ENCODE results near the gene SRL.

The SRL gene

GRCh38 chr16:4241928-4242283, at the start of gene SRL:
SRL (minus strand) TSS chr16:4242080; CDS start chr16:4242067, 13 bp downstream.
- no peak for DNase-seq

DNA sequence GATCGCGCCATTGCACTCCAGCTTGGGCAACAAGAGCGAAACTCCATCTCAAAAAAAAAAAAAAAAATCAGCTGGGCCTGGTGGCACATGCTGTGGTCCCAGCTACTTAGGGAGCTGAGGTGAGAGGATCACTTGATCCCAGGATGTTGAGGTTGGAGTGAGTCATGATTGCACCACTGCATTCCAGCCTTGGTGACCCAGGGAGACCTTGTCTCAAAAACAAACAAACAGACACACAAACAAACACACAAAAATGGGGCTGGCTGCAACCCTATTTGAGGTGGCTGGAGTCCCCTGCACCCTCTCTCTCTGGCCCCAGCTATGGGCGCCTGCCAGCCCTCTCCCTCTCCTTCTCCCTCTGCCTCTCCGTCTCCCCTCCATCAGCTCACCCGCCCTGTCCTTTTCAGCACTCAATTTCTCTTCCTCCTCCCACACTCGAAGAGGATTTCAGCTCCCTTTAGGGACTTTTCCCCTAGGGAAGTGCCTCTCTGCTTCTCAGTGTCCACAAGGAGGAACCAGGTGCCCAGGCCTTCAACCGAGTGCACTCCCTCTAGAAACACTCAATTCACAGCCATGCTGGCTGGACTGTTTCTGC, 48.5 kb upstream of the SRL start:
- DNase-seq: peak; percentile 85 to 89 (median 87)

- DNase-seq: peak; percentile 68 to 85 (median 69)
These were observed 46.5 kb upstream of the SRL start for GRCh38 chr16:4288148-4288921.

- no peak for DNase-seq
These were observed 43.3 kb upstream of the SRL start for GRCh38 chr16:4285167-4285566.

- DNase-seq: peak in 1 of 3 donors; percentile 38
These were observed 42.1 kb upstream of the SRL start for GRCh38 chr16:4283939-4284338.

GRCh38 chr16:4283441-4283840, 41.6 kb upstream of the SRL start:
- DNase-seq: peak in 2 of 3 donors; percentile 28 to 35

DNA sequence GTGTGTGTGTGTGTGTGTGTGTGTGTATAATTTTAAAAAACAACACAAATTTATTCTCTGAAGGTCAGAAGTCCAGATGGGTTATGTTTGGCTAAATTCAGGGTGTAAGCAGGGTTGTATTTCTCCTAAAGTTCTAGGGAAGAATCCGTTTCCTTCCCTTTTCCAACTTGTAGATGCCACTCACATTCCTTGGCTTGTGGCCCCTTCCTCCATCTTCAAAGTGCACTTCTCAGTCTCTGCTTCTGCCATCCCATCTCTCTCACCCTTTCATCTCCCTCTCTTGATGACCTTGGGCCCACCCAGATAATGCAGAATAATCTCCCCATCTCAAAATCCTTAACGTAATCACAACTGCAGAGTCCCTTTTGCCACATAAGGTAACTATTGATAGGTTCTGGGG, 38.7 kb upstream of the SRL start:
- DNase-seq: no peak

DNA sequence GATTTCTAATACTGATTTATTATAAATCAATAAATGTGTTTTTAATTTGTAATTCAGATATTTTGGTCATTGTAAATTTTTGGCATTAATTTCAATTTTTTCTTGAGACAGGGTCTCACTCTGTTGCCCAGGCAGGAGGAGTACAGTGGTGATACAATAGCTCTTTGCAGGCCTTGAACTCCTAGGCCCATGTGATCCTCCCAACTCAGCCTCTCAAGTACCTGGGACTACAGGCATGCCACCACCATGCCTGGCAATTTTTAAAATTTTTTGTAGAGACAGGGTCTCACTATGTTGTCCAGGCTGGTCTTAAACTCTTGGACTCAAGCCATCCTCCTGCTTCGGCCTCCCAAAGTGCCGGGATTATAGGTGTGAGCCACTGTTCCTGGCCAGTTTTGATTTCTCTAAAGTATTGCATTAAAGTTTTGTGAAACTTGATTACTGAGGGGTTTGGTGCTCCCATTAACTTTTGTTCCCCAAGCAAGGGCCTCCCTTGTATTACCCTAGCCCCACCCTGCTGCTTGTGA, 36.2 kb upstream of the SRL start:
- DNase-seq: no peak

GRCh38 chr16:4275861-4276260, 34.0 kb upstream of the SRL start:
- no peak for DNase-seq

DNA sequence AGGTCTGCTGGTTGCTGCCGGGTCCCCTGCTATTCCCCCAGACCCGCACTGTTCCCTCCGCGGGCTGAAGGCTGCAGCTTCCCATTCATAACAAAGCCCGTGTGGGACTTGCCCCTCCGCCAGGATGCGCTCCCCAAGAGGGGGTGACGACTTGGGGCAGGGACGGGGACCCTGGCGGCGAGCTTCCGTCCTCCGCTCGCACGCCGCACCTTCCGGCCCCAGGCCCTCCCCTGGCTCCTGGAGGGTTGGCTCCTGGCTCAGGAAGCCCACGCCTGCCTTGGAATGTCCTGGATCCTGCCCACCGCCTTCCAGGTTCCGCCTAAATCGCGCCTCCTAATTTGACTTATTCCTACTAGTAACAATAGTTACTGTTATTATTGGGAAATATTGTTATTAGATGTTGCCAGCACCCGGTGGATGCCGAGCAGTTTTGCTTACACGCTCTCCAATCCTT, 32.0 kb upstream of the SRL start:
- DNase-seq: peak; percentile 29 to 74 (median 57)

DNA sequence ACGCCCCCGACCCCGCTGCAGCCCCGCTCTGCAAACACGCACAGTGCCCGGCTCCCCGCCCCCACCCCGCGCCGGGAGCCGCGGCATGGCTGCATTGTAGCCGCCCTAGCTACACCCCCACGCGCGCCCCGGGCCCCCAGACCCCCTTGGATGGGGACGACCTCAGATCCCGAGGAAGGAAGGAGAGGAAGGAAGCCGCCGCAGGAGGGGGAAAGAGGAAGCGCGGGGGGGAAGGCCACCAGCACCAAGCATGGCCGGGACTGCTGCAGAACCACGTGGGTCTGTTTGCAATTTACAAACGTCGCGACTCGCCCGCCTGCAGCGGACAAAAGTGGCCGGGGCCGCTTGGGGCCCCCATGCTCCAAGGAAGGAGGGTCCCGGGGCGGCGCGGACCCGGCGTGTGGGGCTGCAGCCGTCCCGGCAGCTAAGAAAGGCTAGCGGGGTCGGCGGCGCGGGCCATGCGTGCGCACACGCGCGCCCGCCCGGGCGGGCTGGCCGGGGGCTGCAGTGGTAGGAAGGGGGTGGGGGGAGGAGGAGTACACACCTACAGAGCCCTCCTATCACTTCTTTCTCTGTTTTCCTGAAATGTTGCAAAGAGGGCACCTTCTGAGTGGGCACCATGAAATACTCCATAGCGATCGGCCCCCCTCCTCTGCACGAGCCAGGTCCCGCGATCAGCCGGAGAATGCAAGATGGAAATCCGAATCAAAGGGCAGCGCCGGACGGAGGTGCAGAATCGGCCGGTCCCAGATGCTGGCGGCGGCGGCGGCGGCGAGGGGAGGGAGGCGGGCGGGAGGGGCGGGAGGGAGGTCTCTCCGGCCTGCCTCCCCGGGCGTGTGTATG, 30.5 kb upstream of the SRL start:
- peak; percentile 57 to 80 (median 66) for DNase-seq

GRCh38 chr16:4271176-4272113, 29.6 kb upstream of the SRL start:
- DNase-seq: peak; percentile 90 to 95 (median 92)

GRCh38 chr16:4270595-4270994, 28.7 kb upstream of the SRL start:
- no peak for DNase-seq

DNA sequence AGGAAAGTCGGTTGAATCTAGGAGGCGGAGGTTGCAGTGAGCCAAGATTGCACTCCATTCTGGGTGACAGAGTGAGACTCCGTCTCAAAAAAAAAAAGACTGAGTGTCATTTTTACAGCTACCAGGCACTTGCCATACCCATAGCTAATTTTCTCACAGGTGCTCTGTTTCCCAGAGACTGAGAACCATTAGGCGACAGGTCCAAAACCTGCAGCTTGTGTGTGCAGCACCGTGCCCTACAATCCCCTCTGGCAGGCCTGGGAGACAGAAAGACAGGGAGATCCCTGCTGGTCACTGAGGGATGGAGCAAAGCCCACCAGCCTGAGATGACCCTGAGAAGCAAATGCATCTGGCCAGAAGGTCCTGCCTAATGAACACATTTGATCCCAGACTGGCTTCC, 28.2 kb upstream of the SRL start:
- no peak for DNase-seq

- no peak for DNase-seq
These were observed 24.5 kb upstream of the SRL start for GRCh38 chr16:4266372-4266771.

- no peak for DNase-seq
These were observed 23.8 kb upstream of the SRL start for GRCh38 chr16:4265676-4266075.

GRCh38 chr16:4264546-4264945, 22.7 kb upstream of the SRL start:
- DNase-seq: no peak

DNA sequence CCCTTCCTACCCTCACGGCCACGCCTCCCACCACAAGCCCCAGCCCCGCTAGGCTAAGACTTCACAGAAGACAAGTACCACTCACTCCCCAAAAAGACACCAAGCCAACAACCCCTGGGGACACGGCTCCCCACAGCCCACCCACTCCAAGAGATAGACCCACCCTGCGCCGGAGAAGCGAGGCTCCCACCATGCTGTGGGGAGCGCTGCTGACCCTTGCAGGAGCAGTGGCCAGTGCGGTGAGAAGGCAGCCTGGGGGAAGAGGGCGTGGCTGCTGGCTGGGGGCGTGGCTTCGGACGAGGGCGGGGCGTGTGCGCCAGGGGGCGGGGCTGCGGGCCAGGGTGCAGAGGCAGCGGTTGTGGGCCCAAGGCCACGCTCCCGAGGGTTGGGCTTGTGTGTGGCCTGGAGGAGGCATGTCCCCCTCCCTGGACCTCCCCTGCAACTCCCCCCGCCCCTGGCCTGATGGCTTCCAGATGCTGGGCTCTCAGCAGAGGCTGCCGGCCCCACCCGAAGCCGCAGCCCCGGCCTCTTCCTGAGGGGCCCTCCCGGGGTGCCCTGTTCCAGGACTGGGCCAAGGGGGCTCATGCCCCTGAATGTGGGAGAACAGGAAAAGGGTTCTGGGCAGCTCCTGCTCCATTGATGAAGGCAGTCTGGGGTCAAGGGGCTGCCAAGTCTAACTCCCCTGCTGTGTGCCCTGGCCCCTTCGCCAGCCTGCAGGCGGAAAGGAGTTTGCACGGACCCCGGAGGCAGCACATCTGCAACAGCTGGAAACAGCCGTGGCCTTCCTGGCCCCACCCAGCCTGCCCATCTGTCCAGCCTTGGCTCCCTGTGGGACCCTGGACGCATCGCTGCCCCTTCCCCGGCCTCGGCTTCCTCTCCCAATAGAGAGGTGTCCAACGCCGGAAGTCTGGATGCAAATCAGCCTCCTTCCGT, 21.9 kb upstream of the SRL start:
- peak in 1 of 3 donors; percentile 29 for DNase-seq

- DNase-seq: no peak
These were observed 20.5 kb upstream of the SRL start for GRCh38 chr16:4262303-4262835.

GRCh38 chr16:4261557-4262172, 19.8 kb upstream of the SRL start:
- DNase-seq: peak; percentile 16 to 50 (median 20)

All from suppressor macrophage treated with lipopolysaccharide for 1 hour (primary cell).